Measurements from ENCODE around the gene FKTN. TPM values are rescaled to one million over a fixed set of nuclear protein-coding genes. Genes with fewer than 3 reads are reported as not detected.

The FKTN gene
- total RNA-seq, 1 experiment from 2014 or later: 10.8 TPM

DNA sequence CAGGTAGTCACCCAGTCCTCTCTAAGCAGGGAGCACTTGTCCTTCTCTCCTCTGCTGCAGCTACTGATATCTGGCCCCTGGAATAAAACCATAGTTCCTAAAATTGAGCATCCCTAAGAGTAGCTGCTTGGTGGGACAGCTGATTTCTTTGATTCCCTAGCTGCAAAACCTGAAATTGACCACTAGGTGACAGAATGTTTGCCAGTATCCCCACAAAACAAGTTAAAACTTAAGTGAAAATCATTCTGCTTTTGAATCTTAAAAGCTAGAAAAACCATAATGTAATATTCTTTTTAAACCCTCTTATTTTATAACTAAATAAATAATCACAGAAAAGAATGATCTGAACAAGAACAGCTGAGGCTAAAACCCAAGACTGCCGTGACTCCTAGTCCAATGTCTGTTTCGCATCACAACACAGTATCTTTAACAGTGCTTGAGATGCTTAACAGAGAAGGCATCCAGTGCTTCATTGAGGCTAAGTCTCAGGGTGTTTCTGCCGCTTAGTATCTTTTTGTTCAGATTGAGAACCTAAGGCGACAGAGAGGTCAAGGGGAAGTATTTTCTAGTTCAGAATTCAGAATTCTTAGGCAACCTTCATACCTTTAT is 80.0 kb downstream of the FKTN start:
- DNase-seq (ENCODE audit: low spot score) (no peak), ATAC-seq (peak; percentile 86)
- H3K27me3 Mint-ChIP-seq (ENCODE audit: low read depth): no peaks in the 10 kb centered on the region
- H3K36me3 Mint-ChIP-seq: no peaks in the 10 kb centered on the region
- H3K4me1 Mint-ChIP-seq: no peaks in the 10 kb centered on the region
- H3K27ac Mint-ChIP-seq: no peak overlapping the region
- CTCF ChIA-PET: interaction anchor here (0.6 to 1.6 kb wide), 17 partner anchors 14 to 244 kb away, joined by 3 to 8 read pairs (median 4); partner anchors contain the start of gene TMEM38B
- POLR2A ChIA-PET: no interaction called here
- TF ChIP-seq, protein P1, sequence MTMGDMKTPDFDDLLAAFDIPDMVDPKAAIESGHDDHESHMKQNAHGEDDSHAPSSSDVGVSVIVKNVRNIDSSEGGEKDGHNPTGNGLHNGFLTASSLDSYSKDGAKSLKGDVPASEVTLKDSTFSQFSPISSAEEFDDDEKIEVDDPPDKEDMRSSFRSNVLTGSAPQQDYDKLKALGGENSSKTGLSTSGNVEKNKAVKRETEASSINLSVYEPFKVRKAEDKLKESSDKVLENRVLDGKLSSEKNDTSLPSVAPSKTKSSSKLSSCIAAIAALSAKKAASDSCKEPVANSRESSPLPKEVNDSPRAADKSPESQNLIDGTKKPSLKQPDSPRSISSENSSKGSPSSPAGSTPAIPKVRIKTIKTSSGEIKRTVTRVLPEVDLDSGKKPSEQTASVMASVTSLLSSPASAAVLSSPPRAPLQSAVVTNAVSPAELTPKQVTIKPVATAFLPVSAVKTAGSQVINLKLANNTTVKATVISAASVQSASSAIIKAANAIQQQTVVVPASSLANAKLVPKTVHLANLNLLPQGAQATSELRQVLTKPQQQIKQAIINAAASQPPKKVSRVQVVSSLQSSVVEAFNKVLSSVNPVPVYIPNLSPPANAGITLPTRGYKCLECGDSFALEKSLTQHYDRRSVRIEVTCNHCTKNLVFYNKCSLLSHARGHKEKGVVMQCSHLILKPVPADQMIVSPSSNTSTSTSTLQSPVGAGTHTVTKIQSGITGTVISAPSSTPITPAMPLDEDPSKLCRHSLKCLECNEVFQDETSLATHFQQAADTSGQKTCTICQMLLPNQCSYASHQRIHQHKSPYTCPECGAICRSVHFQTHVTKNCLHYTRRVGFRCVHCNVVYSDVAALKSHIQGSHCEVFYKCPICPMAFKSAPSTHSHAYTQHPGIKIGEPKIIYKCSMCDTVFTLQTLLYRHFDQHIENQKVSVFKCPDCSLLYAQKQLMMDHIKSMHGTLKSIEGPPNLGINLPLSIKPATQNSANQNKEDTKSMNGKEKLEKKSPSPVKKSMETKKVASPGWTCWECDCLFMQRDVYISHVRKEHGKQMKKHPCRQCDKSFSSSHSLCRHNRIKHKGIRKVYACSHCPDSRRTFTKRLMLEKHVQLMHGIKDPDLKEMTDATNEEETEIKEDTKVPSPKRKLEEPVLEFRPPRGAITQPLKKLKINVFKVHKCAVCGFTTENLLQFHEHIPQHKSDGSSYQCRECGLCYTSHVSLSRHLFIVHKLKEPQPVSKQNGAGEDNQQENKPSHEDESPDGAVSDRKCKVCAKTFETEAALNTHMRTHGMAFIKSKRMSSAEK (CRISPR knock-in tag; IDR thresholded peaks at IDR 0.05; ENCODE audit: borderline replicate concordance): no peak
- TF ChIP-seq, protein P2, sequence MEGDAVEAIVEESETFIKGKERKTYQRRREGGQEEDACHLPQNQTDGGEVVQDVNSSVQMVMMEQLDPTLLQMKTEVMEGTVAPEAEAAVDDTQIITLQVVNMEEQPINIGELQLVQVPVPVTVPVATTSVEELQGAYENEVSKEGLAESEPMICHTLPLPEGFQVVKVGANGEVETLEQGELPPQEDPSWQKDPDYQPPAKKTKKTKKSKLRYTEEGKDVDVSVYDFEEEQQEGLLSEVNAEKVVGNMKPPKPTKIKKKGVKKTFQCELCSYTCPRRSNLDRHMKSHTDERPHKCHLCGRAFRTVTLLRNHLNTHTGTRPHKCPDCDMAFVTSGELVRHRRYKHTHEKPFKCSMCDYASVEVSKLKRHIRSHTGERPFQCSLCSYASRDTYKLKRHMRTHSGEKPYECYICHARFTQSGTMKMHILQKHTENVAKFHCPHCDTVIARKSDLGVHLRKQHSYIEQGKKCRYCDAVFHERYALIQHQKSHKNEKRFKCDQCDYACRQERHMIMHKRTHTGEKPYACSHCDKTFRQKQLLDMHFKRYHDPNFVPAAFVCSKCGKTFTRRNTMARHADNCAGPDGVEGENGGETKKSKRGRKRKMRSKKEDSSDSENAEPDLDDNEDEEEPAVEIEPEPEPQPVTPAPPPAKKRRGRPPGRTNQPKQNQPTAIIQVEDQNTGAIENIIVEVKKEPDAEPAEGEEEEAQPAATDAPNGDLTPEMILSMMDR (IDR thresholded peaks at IDR 0.05): peak; percentile 41; the same call in 1 of the 2 replicates
- no peak for TF ChIP-seq SP1 (CRISPR knock-in tag; conservative IDR thresholded peaks at IDR 0.05)
- no peaks in the 10 kb centered on the region for H3K9me3 Mint-ChIP-seq
- no peak overlapping the region for H3K4me3 Mint-ChIP-seq

DNA sequence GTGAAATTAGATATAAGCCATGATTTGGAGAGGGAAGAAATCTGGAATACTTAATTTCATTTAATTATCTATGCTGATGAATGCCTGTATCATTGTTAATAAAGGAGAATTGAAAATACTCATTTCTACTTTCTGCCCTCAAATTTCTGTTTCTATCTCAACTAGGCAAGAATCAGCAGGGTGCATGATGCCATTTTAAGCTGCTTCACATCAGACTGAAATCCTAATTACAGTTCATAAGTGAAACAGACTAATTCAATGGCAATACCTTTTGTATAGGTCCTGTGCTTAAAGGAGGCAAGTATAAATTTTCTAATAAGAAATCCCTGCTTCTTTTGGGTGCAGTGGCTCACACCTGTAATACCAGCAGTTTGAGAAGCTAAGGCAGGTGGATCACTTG is 82.0 kb downstream of the FKTN start:
- no peaks in the 10 kb centered on the region for H3K4me1 Mint-ChIP-seq
- ChIA-PET POLR2A (no interaction called here), CTCF (no interaction called here)
- H3K9me3 Mint-ChIP-seq: no peaks in the 10 kb centered on the region
- no peak for ATAC-seq
- no peak for DNase-seq (ENCODE audit: low spot score)
- no peak overlapping the region for H3K4me3 Mint-ChIP-seq
- H3K36me3 Mint-ChIP-seq: no peaks in the 10 kb centered on the region
- H3K27me3 Mint-ChIP-seq (ENCODE audit: low read depth): no peaks in the 10 kb centered on the region
- H3K27ac Mint-ChIP-seq: no peak overlapping the region
- TF ChIP-seq CREM (CRISPR knock-in tag; IDR thresholded peaks at IDR 0.05) (no peak), SOX15 (CRISPR knock-in tag; IDR thresholded peaks at IDR 0.05) (no peak), EMX1 (CRISPR knock-in tag; IDR thresholded peaks at IDR 0.05) (no peak), ZNF317 (CRISPR knock-in tag; IDR thresholded peaks at IDR 0.05; ENCODE audit: borderline replicate concordance, low read depth) (no peak), NFYB (CRISPR knock-in tag; conservative IDR thresholded peaks at IDR 0.05; ENCODE audit: low read depth) (no peak), RELA (CRISPR knock-in tag; IDR thresholded peaks at IDR 0.05; ENCODE audit: borderline replicate concordance) (no peak), NR3C1 (CRISPR knock-in tag; conservative IDR thresholded peaks at IDR 0.05; ENCODE audit: low read depth) (no peak), PRRX2 (CRISPR knock-in tag; IDR thresholded peaks at IDR 0.05) (no peak), ZNF671 (CRISPR knock-in tag; IDR thresholded peaks at IDR 0.05) (no peak), ZNF219 (CRISPR knock-in tag; IDR thresholded peaks at IDR 0.05; ENCODE audit: borderline replicate concordance) (no peak), NR1H2 (CRISPR knock-in tag; IDR thresholded peaks at IDR 0.05) (no peak), KAT7 (CRISPR knock-in tag; IDR thresholded peaks at IDR 0.05; ENCODE audit: borderline replicate concordance) (no peak)
- TF ChIP-seq, protein P3, sequence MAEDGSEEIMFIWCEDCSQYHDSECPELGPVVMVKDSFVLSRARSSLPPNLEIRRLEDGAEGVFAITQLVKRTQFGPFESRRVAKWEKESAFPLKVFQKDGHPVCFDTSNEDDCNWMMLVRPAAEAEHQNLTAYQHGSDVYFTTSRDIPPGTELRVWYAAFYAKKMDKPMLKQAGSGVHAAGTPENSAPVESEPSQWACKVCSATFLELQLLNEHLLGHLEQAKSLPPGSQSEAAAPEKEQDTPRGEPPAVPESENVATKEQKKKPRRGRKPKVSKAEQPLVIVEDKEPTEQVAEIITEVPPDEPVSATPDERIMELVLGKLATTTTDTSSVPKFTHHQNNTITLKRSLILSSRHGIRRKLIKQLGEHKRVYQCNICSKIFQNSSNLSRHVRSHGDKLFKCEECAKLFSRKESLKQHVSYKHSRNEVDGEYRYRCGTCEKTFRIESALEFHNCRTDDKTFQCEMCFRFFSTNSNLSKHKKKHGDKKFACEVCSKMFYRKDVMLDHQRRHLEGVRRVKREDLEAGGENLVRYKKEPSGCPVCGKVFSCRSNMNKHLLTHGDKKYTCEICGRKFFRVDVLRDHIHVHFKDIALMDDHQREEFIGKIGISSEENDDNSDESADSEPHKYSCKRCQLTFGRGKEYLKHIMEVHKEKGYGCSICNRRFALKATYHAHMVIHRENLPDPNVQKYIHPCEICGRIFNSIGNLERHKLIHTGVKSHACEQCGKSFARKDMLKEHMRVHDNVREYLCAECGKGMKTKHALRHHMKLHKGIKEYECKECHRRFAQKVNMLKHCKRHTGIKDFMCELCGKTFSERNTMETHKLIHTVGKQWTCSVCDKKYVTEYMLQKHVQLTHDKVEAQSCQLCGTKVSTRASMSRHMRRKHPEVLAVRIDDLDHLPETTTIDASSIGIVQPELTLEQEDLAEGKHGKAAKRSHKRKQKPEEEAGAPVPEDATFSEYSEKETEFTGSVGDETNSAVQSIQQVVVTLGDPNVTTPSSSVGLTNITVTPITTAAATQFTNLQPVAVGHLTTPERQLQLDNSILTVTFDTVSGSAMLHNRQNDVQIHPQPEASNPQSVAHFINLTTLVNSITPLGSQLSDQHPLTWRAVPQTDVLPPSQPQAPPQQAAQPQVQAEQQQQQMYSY (CRISPR knock-in tag; IDR thresholded peaks at IDR 0.05): no peak
- TF ChIP-seq, protein P4, sequence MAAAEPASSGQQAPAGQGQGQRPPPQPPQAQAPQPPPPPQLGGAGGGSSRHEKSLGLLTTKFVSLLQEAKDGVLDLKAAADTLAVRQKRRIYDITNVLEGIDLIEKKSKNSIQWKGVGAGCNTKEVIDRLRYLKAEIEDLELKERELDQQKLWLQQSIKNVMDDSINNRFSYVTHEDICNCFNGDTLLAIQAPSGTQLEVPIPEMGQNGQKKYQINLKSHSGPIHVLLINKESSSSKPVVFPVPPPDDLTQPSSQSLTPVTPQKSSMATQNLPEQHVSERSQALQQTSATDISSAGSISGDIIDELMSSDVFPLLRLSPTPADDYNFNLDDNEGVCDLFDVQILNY (CRISPR knock-in tag; IDR thresholded peaks at IDR 0.05): no peak
- TF ChIP-seq, protein P5, sequence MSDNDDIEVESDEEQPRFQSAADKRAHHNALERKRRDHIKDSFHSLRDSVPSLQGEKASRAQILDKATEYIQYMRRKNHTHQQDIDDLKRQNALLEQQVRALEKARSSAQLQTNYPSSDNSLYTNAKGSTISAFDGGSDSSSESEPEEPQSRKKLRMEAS (CRISPR knock-in tag; IDR thresholded peaks at IDR 0.05): no peak
- TF ChIP-seq, protein P6, sequence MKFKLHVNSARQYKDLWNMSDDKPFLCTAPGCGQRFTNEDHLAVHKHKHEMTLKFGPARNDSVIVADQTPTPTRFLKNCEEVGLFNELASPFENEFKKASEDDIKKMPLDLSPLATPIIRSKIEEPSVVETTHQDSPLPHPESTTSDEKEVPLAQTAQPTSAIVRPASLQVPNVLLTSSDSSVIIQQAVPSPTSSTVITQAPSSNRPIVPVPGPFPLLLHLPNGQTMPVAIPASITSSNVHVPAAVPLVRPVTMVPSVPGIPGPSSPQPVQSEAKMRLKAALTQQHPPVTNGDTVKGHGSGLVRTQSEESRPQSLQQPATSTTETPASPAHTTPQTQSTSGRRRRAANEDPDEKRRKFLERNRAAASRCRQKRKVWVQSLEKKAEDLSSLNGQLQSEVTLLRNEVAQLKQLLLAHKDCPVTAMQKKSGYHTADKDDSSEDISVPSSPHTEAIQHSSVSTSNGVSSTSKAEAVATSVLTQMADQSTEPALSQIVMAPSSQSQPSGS (CRISPR knock-in tag; IDR thresholded peaks at IDR 0.05; ENCODE audit: borderline replicate concordance, low read depth): no peak
- TF ChIP-seq, protein P7, sequence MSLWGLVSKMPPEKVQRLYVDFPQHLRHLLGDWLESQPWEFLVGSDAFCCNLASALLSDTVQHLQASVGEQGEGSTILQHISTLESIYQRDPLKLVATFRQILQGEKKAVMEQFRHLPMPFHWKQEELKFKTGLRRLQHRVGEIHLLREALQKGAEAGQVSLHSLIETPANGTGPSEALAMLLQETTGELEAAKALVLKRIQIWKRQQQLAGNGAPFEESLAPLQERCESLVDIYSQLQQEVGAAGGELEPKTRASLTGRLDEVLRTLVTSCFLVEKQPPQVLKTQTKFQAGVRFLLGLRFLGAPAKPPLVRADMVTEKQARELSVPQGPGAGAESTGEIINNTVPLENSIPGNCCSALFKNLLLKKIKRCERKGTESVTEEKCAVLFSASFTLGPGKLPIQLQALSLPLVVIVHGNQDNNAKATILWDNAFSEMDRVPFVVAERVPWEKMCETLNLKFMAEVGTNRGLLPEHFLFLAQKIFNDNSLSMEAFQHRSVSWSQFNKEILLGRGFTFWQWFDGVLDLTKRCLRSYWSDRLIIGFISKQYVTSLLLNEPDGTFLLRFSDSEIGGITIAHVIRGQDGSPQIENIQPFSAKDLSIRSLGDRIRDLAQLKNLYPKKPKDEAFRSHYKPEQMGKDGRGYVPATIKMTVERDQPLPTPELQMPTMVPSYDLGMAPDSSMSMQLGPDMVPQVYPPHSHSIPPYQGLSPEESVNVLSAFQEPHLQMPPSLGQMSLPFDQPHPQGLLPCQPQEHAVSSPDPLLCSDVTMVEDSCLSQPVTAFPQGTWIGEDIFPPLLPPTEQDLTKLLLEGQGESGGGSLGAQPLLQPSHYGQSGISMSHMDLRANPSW (CRISPR knock-in tag; conservative IDR thresholded peaks at IDR 0.05; ENCODE audit: low read depth): no peak

Data from WTC11 (cell line).